ENCODE measurements around the gene COL9A3. TPM values are rescaled to one million over a fixed set of nuclear protein-coding genes. Genes with fewer than 3 reads are reported as not detected.

COL9A3 gene
- total and polyA plus RNA-seq, 4 experiments from 2014 or later, result 0.41 TPM; not detected in 3

DNA sequence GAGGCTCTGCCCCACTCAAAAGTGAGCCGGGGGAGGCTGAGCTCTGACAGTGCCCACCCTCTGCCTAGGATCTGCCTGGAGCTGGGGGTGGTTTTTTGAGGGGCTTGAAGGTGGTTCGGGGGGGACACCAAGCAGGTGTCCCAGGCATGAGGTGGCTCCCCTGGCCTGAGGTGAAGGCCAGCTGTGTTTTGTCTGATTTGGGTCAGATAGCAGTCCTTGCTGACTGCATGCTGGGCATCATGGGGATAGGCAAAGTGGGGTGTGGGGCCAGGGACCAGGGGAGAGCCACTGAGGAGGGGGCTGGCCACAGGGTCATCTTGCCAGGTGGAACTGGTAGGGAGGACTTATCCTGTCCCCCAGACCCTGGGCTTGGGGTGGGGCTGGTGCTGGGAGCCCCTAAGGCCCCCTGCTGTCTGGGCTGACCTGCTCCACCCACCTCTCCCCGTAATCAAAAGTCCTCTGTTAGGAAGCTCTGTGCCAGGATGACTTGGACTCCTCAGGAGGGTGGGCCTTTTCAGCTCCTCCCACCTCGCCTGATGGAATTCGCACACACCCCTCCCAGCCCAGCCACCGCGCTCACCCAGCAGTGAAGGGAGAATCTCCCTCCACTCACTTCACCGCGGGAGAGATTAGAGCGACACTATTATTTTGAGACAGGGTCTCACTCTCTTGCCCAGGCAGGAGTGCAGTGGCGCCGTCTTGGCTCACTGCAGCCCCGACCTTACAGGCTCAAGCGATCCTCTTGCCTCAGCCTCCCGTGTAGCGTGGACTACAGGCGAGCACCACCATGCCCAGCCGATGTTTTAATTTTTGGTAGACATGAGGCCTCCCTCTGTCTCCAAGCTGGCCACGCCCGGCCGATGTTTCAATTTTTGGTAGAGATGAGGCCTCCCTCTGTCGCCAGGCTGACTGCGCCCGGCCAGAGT, 1.5 kb upstream of the COL9A3 start:
- peaks cover 0 to 12% of the 10 kb centered on the region in 2 donors for H3K36me3 Mint-ChIP-seq

DNA sequence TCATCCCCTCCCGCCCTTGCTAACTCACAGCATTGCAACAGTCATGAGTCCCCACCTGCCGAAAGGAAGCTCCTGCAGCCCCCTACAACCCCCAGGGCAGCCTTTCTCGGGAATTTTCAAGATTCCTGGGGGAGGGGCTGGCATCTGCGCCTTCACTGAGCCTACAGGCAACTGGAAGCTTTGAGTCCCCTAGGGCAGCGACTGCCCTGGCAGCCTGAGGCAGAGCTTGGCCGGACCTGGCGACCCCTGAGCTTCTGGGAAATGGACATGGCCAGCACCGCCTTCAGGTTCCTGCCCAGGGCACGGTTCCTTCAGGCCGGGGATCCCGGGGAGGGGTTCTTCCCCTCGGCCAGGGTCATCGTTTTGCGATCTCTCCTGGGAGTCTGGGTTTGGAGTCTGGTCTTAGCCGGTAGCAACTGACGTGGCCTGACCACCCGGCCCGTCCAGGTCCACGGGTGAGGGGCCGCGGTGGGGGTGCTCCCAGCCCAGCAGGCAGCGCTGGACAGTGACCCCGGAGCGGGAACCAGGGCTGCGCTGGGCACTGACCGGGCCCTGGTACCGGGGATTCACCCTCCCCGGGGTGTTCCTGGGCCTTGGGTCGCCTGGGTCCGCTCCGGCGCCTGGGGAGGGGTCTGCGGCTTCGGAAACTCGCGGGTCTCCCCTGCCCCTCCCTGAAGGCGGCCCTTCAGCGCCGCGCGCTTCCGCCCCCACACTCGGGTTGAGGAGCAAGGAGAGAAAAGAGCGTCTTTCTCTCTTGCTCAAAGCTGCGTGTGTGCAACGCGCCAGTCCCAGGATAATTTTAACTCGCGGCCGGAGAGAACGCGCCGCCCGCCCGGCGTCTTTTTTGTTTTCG, 593 bp upstream of the COL9A3 start:
- Histone ChIP-seq H3K27me3 (ENCODE audit: insufficient read depth, low read length) (peaks cover 17% of the 10 kb centered on the region), H3K4me3 (ENCODE audit: low read length in 2 of 2) (no peak overlapping the region), H3K4me1 (ENCODE audit: insufficient read depth, low read length) (peaks cover 21% of the 10 kb centered on the region), H3K27ac (ENCODE audit: low read depth, low read length) (no peak overlapping the region), H3K9me3 (ENCODE audit: control insufficient read depth in 1 of 2, low read length in 2 of 2) (no peaks in the 10 kb centered on the region), H3K36me3 (ENCODE audit: insufficient read depth, low read length) (peaks cover 8% of the 10 kb centered on the region)
- intact Hi-C loops (cut with micrococcal nuclease), result no loop called here
- H3K27me3 Mint-ChIP-seq, result peaks cover 12% of the 10 kb centered on the region in 2 donors
- peak overlapping the region in 1 of 7 donors; percentile 68 for H3K27ac Mint-ChIP-seq
- no peaks in the 10 kb centered on the region for H3K9me3 Mint-ChIP-seq
- H3K36me3 Mint-ChIP-seq, result peaks cover 0 to 9% of the 10 kb centered on the region in 2 donors
- POLR2A ChIA-PET (ENCODE audit: partially characterized antibody), result interaction anchor here (2.2 kb wide), 1 partner anchor 11 kb away, joined by 11 read pairs; the partner anchor contains the start of gene OGFR
- CTCF ChIA-PET (ENCODE audit: partially characterized antibody), result no interaction called here
- peak in 2 of 5 donors; percentile 12 to 20 for DNase-seq
- peaks cover 2 to 14% (median 9%) of the 10 kb centered on the region in 4 donors for H3K4me1 Mint-ChIP-seq
- peak overlapping the region in 7 of 8 donors; percentile 35 to 72 (median 69) for H3K4me3 Mint-ChIP-seq

More for the DNA sequence above, 1.5 kb upstream of the COL9A3 start:
- H3K9me3 ChIP-seq (ENCODE audit: control insufficient read depth in 1 of 2, low read length in 2 of 2), result no peaks in the 10 kb centered on the region
- H3K27me3 ChIP-seq (ENCODE audit: insufficient read depth, low read length), result peaks cover 17% of the 10 kb centered on the region
- Mint-ChIP-seq H3K4me1 (peaks cover 2 to 14% (median 9%) of the 10 kb centered on the region in 4 donors), H3K27ac (peak overlapping the region in 3 of 7 donors; percentile 4 to 68 (median 40)), H3K27me3 (peaks cover 12% of the 10 kb centered on the region in 2 donors), H3K4me3 (peak overlapping the region in 6 of 8 donors; percentile 35 to 80 (median 64)), H3K9me3 (no peaks in the 10 kb centered on the region)
- H3K27ac ChIP-seq (ENCODE audit: low read depth, low read length), result no peak overlapping the region
- H3K4me3 ChIP-seq (ENCODE audit: low read length in 2 of 2), result no peak overlapping the region
- H3K36me3 ChIP-seq (ENCODE audit: insufficient read depth, low read length), result peaks cover 15% of the 10 kb centered on the region
- DNase-seq, result peak in 1 of 5 donors; percentile 0
- ChIA-PET CTCF (ENCODE audit: partially characterized antibody) (no interaction called here), POLR2A (ENCODE audit: partially characterized antibody) (interaction anchor here (1.1 to 2.2 kb wide), 3 partner anchors 10 to 20 kb away, joined by 3 to 11 read pairs (median 8); partner anchors contain the start of genes MRGBP and OGFR)
- H3K4me1 ChIP-seq (ENCODE audit: insufficient read depth, low read length), result peaks cover 21% of the 10 kb centered on the region
- intact Hi-C loops (cut with micrococcal nuclease), result no loop called here

DNA sequence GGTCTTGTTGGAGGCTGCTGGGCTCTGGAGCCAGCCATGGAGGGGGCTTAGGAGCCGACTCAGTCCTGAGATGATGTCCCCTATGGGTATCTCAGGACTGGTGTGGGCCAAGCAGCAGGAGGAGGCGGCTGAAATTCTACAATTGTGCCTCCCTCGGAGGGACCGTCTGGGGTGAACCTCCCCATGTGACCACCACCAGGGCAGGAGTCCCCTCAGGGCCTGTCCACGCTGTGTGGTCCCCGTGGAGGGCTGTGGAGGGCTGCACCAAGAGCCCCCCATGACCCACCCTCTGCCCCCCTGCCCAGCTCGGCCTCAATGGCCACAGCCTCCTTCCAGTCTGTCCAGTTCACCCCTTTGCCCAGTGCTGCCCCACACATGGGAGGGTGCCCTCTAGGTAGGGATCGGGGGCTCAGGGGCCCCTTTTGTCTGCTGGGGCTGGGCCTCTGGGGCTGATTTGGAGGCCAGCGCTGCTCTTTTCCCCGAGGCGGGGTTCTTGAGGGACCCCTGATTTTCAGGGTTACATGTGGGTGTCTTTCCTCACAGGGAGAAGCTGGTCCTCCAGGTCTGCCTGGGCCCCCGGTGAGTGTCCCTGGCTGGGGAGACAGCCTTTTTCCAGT, 1.2 kb downstream of the COL9A3 start:
- no peak overlapping the region for H3K4me3 ChIP-seq (ENCODE audit: low read length in 2 of 2)
- H3K27ac ChIP-seq (ENCODE audit: low read depth, low read length), result no peak overlapping the region
- CTCF ChIA-PET (ENCODE audit: partially characterized antibody), result no interaction called here
- intact Hi-C loops (cut with micrococcal nuclease), result no loop called here
- no peaks in the 10 kb centered on the region for H3K36me3 ChIP-seq (ENCODE audit: insufficient read depth, low read length)
- peaks cover 17% of the 10 kb centered on the region for H3K27me3 ChIP-seq (ENCODE audit: insufficient read depth, low read length)
- Mint-ChIP-seq H3K4me1 (peaks cover 2 to 18% (median 9%) of the 10 kb centered on the region in 4 donors), H3K27ac (no peak overlapping the region), H3K4me3 (peak overlapping the region in 2 of 8 donors; percentile 46 to 61), H3K36me3 (peaks cover 0 to 2% of the 10 kb centered on the region in 2 donors), H3K27me3 (peaks cover 12% of the 10 kb centered on the region in 2 donors), H3K9me3 (no peaks in the 10 kb centered on the region)
- H3K4me1 ChIP-seq (ENCODE audit: insufficient read depth, low read length), result peaks cover 21% of the 10 kb centered on the region
- DNase-seq, result peak in 1 of 5 donors; percentile 21
- no peaks in the 10 kb centered on the region for H3K9me3 ChIP-seq (ENCODE audit: control insufficient read depth in 1 of 2, low read length in 2 of 2)
- POLR2A ChIA-PET (ENCODE audit: partially characterized antibody), result no interaction called here

DNA sequence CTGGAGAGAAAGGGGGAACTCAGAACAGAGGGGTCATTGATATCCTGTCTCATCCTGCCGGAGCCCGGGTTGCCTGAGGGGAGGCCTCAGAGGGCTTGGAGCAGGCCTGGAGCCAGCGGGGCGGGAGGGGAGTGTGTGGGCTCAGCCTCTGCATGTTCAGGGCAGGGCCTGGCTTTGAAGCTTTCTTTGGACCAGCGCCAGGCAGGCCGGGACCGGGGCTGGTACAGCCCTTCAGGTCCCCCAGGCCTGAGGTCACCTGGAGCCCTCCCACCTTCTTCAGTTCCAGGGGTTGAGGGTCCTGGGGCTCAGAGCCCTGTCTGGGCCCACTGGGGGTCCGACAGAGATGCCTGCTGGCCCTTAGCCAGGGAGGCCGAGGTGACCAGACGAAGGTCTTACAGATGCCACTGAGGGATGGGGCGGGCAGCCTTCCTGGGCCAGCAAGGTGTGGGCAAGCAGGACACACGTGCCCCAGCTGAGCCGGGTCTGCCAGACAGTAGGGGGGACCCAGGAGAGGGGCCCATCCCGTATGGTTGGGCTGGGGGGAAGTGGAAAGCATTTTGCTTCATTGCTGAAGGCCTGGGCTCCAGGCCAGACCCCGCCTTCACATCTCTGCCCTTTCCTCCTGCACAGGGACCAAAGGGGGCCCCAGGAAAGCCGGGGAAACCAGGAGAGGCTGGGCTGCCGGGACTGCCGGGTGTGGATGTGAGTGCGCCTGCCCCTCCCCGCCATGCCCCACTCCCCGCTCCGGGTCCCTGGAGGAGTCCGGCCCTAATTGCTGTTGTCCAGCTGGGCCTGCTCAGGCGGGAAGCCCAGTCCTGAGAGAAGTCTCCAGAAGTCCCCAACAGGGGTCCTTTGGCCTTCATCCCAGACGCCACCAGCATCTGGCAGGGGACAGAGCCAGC, 2.0 kb downstream of the COL9A3 start:
- no peak overlapping the region for H3K27ac ChIP-seq (ENCODE audit: low read depth, low read length)
- ChIA-PET CTCF (ENCODE audit: partially characterized antibody) (no interaction called here), POLR2A (ENCODE audit: partially characterized antibody) (no interaction called here)
- Mint-ChIP-seq H3K4me1 (peaks cover 2 to 19% (median 9%) of the 10 kb centered on the region in 4 donors), H3K27ac (no peak overlapping the region), H3K4me3 (no peak overlapping the region), H3K36me3 (peaks cover 0 to 2% of the 10 kb centered on the region in 2 donors), H3K9me3 (no peaks in the 10 kb centered on the region), H3K27me3 (peaks cover 12% of the 10 kb centered on the region in 2 donors)
- intact Hi-C loops (cut with micrococcal nuclease), result no loop called here
- H3K4me3 ChIP-seq (ENCODE audit: low read length in 2 of 2), result no peak overlapping the region
- peak in 1 of 5 donors; percentile 31 for DNase-seq
- no peaks in the 10 kb centered on the region for H3K36me3 ChIP-seq (ENCODE audit: insufficient read depth, low read length)
- peaks cover 17% of the 10 kb centered on the region for H3K27me3 ChIP-seq (ENCODE audit: insufficient read depth, low read length)
- no peaks in the 10 kb centered on the region for H3K9me3 ChIP-seq (ENCODE audit: control insufficient read depth in 1 of 2, low read length in 2 of 2)
- H3K4me1 ChIP-seq (ENCODE audit: insufficient read depth, low read length), result peaks cover 21% of the 10 kb centered on the region

DNA sequence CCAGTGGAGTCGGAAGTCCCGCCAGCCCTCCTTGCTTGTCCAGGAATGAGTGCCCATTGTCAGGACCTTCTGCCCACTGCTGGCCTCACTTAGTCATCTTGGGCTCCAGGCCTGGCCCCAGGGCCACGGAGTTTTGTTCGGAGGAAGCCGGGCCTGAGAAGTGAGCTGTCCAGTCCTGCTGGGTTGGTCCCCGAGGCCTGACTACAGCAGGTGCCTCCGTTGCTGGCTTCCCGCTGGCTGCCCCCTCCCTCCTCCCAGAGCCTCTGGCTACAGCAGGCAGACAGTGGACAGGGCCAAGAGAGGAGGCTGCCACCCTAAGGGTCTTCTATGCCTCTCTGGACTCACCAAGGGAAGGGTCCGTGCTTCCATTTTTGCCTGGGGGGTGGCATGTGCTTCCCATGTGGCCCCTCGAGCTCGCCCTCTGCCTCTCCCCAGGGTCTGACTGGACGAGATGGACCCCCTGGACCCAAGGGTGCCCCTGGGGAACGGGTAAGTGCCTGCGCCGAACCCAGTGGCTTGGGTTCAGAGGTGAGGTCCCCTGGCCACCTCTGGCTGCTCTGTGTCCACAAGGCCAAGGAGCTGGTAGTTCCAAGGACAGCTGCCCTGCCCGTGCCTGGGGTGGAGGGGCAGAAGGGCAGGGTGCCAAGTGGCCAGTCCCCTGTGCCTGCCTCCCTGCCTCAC, 2.8 kb downstream of the COL9A3 start:
- Histone ChIP-seq H3K9me3 (ENCODE audit: control insufficient read depth in 1 of 2, low read length in 2 of 2) (no peaks in the 10 kb centered on the region), H3K4me1 (ENCODE audit: insufficient read depth, low read length) (peaks cover 27% of the 10 kb centered on the region), H3K4me3 (ENCODE audit: low read length in 2 of 2) (no peak overlapping the region), H3K36me3 (ENCODE audit: insufficient read depth, low read length) (no peaks in the 10 kb centered on the region), H3K27me3 (ENCODE audit: insufficient read depth, low read length) (peaks cover 17% of the 10 kb centered on the region), H3K27ac (ENCODE audit: low read depth, low read length) (no peak overlapping the region)
- H3K27ac Mint-ChIP-seq, result peak overlapping the region in 1 of 7 donors; percentile 42
- no peak overlapping the region for H3K4me3 Mint-ChIP-seq
- no peaks in the 10 kb centered on the region for H3K9me3 Mint-ChIP-seq
- intact Hi-C loops (cut with micrococcal nuclease), result no loop called here
- H3K4me1 Mint-ChIP-seq, result peaks cover 2 to 22% (median 8%) of the 10 kb centered on the region in 4 donors
- POLR2A ChIA-PET (ENCODE audit: partially characterized antibody), result no interaction called here
- CTCF ChIA-PET (ENCODE audit: partially characterized antibody), result no interaction called here
- DNase-seq, result peak in 1 of 5 donors; percentile 17
- H3K36me3 Mint-ChIP-seq, result peaks cover 0 to 2% of the 10 kb centered on the region in 2 donors
- H3K27me3 Mint-ChIP-seq, result peaks cover 11 to 12% of the 10 kb centered on the region in 2 donors
